Cardiac fibroblast (primary cell): Measurements from ENCODE around the gene RNF150.

Experiments used
- DNase-seq, 2 donors: peaks; one replicate each; pipeline versions ENCODE4 v3.0.0 to v3.0.0-alpha.2; 2010; ENCODE audit warnings: low read depth in 2 of 2
- H3K4me3 ChIP-seq, 2 donors: replicated peaks in 1 of 2; 1 replicate in 1 of 2; 2 replicates in 1 of 2; pipeline ENCODE4 v1.5.1; 2011; ENCODE audit warnings: low read depth in 2 of 2, low read length in 2 of 2, mild to moderate bottlenecking in 2 of 2, moderate library complexity in 1 of 2
- TF ChIP-seq, protein P1 (sequence below): IDR thresholded peaks from one replicate; pipeline ENCODE4 v1.5.1; 2011; ENCODE audit warnings: low read depth, mild to moderate bottlenecking, low read length, inconsistent platforms

The RNF150 gene

DNA sequence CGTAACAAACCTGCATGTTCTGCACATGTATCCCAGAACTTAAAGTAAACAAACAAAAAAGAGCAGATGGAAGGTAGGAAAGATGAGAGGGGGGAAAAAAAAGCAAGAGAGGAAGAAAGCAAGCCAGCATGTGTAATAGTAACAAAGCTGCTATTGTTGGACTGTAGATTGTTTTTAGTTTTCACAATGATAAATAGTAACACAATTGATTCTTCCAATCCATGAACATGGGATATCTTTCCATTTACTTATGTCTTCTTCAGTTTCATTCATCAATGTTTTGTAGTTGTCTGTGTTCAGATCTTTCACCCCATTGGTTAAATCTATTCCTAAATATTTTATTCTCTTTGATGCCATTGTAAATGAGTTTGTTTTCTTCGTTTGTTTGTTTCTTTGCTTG, 292.1 kb downstream of the RNF150 start:
- H3K4me3 ChIP-seq: no peak overlapping the region
- TF ChIP-seq, protein P1, sequence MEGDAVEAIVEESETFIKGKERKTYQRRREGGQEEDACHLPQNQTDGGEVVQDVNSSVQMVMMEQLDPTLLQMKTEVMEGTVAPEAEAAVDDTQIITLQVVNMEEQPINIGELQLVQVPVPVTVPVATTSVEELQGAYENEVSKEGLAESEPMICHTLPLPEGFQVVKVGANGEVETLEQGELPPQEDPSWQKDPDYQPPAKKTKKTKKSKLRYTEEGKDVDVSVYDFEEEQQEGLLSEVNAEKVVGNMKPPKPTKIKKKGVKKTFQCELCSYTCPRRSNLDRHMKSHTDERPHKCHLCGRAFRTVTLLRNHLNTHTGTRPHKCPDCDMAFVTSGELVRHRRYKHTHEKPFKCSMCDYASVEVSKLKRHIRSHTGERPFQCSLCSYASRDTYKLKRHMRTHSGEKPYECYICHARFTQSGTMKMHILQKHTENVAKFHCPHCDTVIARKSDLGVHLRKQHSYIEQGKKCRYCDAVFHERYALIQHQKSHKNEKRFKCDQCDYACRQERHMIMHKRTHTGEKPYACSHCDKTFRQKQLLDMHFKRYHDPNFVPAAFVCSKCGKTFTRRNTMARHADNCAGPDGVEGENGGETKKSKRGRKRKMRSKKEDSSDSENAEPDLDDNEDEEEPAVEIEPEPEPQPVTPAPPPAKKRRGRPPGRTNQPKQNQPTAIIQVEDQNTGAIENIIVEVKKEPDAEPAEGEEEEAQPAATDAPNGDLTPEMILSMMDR: no peak
- no peak for DNase-seq

DNA sequence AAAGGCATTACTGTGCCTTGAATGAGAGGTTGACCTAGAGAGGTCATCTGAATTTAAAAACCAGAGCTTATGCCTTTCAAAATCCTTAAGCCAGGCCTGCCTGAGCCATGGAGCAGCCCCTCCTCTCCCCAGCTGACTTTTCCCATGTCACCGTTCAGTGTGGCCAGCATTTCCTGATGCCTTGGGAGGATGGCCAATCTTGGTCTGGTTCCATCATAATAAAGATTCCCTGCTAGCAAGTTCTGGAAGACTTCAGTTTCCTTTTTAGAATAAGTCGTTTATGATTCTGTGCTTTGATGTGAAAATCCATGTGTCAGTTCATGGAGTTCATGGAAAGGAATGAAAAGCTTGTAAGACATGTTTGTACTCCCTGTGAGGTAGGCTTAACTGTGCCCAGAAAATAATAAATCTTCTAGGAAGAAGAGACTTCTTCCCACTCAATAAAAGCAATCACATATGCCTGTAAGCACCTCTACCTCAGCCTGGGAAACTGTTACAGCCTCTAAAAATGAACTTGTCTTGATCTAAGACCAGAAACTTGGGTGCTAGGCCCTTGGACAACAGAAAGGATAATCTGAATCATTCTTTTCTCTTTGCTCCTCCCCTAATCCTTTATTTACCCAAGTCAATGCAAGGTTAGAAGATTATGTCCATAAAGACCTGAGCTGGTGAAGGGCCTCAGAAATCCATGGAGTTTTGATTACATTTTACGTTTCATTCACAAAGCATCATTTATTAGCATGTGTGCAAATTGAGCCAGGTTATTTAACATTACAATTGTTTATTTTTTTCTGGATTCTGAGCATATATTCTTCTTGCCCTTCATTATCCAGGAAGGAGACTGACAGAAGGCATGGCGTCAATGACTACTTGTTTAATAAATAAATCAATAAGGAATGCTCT, 293.1 kb downstream of the RNF150 start:
- TF ChIP-seq, protein P1: no peak
- no peak overlapping the region for H3K4me3 ChIP-seq
- DNase-seq: peak in 1 of 2 donors; percentile 6

DNA sequence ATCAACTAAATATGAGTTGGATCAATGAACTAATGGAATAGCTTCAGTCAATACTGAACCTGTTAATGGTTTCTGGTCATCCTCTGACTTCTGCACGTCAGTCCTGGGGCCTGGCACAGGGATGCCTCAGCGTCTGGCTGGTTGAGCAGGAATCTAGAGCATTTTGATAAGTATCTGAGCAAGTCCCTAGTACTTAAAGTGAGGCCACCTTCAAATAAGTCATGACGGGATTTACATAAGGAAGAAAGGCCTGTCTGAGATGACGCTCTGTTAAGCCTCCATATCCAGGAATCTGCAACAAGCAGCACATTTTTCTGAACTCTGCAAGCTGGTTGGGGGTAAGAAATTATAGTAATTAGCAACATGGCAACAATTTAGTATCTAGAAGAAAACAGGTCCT, 293.9 kb downstream of the RNF150 start:
- TF ChIP-seq, protein P1: no peak
- H3K4me3 ChIP-seq: no peak overlapping the region
- DNase-seq: no peak

DNA sequence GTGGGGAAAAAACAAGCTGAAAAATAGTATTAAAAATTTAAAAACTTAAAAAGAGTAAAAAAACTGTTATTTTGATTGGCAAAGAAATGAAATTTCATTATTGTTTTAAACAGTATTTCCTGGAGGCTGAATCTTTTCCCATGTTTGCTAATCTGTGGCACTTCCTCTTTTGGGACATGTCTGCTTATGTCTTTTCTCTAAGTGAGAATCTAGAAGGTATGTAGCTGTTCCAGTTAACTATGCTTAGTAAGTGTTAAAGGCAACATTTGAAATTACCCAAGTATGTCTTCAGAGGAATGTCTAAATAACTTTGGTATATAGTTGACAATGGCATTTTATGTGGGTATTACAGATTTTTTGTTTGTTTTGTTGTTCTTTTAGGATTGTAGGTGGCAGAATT, 295.5 kb downstream of the RNF150 start:
- TF ChIP-seq, protein P1: no peak
- peak in 1 of 2 donors; percentile 14 for DNase-seq
- no peak overlapping the region for H3K4me3 ChIP-seq

DNA sequence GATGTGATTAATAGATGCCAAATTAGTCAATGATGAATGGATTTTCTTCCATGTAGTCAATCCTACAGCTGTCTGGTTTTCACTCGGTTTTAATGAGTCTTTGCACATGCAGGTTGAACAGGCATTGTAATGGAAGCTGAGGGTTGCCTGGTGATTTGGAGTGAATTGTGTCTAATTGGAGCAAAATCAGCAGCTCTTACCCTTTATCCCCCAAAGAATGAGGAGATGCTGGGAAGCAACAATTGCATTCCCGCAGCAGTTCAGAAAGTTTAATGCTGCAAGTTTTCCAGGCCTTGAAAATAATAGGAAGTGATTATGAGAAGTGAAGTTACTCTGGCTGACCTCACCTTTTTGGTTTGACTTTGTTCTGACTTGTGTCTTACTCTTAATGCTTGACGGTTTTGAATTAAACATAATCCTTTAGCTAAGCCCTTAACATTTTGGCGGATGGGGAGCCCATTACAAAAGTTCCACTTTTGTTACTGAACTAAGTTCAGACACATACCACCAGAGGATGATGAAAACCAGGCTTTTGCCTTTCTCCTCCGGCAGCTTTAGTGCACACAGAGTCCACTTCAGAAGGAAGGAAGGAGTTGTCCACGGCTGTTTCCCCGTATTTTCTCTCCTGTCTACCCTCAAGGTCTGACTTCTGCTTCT, 298.3 kb downstream of the RNF150 start:
- no peak overlapping the region for H3K4me3 ChIP-seq
- DNase-seq: no peak
- TF ChIP-seq, protein P1: no peak

DNA sequence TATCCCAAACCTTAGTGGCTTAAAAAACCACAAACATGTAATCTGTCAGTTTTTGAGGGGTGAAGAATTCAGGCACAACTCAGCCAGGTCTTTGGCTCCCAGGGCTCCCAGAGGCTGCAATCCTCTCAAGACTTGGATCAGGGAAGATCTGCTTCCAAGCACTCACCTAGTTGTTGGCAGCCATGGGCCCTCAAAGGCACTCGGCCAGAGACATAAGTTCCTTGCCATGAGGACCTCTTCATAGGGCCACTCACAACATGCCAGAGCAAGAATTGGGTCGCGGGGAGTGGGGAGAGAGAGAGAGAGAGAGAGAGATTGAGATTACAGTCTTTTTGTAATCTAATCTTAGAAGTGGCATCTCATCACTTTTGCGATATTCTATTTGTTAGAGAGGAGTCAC, 300.0 kb downstream of the RNF150 start:
- H3K4me3 ChIP-seq: no peak overlapping the region
- TF ChIP-seq, protein P1: no peak
- DNase-seq: no peak
